NCI-H526 (cell line): Measurements from ENCODE around the gene CAVIN3.
A peak's percentile ranks its signal among the peaks of the same experiment; 100 is the strongest.

Source experiments
- DNase-seq, 2 experiments: peaks; one replicate each; lab custom pipeline; 2025; lab: John Stamatoyannopoulos, UW

CAVIN3 gene, protein sequence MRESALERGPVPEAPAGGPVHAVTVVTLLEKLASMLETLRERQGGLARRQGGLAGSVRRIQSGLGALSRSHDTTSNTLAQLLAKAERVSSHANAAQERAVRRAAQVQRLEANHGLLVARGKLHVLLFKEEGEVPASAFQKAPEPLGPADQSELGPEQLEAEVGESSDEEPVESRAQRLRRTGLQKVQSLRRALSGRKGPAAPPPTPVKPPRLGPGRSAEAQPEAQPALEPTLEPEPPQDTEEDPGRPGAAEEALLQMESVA

DNA sequence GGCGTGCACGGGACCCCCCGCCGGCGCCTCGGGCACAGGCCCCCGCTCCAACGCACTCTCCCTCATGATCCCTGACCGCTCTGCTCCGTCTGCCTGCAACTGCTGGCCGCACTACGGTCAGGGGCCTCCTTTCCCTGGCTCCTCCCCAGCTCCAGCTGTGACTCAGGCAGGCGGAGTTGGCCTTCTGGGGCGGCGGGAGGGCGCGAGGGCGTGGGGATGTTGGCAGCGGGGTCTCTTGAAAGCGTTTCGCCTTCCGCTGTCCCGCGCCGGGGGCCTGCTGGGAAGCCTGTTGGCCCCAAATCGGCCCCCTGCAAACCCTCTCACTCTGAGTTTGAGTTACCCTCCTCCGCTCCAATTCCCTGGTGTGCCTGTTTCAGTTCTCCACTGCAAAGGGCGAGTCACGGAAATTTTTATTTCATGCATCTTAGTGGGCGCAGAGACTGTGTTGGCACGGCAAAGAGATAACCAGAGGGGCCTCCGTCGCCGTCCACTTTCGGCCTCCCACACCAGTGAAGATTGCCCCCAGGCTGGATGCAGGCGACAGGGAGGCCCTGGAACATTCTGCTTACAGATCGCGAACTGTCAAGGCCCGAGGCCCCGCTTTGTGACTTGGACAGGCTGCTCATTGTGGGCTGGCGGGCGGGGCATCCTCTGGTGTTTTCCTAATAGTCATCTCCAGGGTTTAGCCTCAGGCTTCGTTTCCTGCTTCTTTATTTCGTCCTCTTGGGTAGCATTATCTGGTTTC is at the start of gene CAVIN3:
TSS of gene CAVIN3 (minus strand) at position 91 of the 745 bp plus-strand sequence. CDS start at position 66, 25 bp downstream.
- DNase-seq: no peak

DNA sequence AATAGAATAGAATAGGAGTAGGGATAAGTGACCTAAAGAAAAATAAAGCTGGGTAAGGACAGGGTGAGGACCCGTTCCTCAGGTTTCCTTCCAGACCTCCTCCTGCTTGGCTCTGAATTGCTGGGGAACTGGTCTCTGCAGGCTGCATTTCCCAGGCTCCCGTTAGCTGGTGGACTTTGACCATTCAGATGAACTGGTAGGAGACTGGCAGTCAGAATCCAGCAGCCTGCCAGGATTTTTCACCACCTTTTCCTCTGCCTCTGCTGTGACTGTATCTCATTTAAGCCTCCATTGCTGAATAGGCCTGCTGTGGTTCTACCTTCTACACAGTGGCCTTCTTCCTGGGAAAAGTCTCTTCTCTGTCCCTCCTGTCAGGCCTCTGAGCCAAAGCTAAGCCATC is 45.4 kb upstream of the CAVIN3 start:
- peak; percentile 23 to 79 for DNase-seq

DNA sequence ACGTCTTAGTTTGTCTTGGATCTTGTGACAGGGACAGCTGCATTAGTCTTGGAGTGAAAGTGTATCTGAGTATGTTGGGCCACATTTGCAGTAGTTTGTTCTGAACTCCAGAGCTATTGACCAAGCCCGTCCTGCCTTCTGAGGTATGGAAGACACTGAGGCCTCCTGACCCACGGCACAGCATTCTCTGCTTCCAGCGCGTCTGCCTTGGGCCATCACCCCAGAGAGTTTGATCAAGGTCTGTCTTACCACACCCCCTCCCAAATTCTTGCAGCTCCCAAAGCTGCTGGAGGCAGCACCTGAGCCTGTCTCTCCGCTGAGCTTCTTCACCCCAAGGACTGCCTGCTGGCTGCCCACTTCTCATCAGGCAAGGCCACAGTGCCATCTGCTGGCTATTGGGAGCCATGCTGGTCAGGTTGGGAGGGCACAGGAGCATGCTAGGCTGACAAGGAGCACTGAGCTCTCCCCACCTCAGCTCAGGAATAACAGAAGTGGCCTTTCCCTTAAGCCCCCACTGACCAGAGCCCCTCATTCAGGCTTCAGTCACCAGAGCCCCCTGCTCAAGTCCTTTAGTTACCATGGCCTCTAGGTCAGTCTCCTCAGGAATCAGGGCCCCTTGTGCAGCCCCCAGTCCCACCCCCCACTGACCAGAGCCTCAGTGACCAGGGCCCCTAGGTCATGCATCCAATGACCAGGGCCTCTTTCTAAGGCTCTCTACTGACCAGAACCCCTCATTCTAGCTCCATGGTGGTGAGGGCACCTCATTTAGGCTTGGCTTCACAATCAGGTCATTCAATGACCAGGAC is 42.8 kb upstream of the CAVIN3 start:
- peak; percentile 43 to 85 for DNase-seq

DNA sequence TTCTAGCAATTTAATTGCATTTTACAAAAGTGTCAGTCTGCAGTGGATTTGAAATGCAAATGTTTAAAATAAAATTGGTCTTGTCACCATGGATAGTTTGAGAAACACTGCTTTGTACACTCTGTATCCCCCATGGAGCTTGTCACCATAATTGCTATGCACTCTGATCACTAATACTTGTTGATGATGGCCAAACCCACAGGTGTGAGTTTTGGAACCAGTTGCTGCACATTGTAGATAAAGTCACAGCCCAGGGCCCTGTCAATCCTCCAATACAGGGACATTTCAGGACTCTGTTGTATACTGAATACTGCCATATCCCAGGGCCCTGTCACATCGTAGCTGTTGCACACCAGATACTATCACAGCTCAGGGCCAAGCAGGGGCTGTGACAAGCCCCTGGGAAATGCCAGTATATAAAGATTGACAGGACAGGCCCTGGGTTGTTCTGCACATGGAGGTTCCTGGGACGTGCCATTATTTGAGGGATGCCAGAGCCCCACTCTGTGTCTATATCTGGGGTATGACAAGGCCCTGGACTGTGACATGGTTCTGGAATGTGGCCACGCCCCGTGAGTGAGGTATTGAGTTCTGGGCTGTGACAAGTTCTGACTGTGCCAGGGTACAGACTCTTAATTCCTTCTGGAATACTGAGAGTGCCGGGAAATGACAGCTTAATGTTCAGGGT is 42.0 kb upstream of the CAVIN3 start:
- DNase-seq: no peak

DNA sequence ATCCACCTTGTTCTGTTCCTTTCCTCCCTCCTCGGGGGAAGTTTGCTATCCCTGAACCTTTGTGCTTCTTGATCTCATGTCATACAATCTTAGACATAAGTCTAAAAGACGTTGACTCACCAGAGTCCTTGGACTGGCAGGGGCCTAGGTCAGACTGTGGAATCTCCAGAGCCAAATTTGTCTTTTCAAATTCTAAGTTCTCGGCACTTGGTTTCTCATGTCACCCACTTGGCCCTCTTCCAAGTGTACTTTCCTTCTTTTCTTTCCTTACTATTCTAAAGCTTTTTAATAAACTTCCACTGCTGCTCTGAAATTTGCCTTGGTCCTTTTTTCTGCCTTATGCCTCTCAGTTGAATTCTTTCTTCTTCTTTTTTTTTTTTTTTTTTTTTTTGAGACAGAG is 39.9 kb upstream of the CAVIN3 start:
- DNase-seq: no peak

DNA sequence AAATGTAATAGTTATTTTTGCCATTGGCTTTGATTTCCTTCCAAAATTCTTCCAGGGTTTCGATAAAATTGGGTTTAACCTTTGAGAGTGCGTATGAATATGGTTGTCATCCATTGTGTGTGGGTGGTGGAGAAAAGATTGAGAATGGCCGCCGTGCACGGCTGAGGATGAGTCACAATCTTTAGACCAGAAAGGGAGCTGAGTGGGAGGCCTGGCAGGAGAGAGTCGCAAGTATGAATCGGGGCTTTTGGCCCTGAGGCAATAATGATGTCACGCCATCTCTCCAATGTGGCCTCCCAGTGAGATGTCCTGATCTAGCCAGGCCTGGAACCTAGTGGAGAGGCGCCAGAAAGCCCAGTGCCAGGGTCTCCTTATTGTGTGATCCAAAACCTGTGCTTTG is 36.9 kb upstream of the CAVIN3 start:
- no peak for DNase-seq

DNA sequence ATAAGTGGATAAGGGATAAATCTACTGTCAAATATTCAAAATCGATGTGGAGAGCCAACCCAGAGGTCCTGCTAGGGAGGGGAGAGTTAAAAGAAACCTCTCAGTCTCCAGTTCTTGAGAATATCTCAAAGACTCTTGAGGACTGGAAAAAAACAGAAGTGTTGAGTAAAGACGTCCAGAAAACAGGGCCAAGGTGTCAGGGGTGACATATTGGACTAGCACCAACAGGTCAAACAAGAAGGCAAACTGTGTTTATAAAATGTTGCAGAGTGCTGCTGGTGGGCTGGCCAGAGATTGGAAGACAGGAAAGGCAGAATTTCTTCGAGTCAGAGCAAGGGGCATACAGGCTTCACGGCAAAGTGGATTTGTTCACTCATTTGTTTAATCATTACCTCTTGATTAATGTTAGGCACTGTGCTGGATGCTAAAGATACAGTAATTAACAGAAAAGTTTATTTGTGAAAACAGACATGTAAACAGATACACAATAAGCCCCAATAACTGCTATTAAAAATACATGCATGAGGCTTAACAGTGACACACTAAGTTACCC is 36.3 kb upstream of the CAVIN3 start:
- no peak for DNase-seq

DNA sequence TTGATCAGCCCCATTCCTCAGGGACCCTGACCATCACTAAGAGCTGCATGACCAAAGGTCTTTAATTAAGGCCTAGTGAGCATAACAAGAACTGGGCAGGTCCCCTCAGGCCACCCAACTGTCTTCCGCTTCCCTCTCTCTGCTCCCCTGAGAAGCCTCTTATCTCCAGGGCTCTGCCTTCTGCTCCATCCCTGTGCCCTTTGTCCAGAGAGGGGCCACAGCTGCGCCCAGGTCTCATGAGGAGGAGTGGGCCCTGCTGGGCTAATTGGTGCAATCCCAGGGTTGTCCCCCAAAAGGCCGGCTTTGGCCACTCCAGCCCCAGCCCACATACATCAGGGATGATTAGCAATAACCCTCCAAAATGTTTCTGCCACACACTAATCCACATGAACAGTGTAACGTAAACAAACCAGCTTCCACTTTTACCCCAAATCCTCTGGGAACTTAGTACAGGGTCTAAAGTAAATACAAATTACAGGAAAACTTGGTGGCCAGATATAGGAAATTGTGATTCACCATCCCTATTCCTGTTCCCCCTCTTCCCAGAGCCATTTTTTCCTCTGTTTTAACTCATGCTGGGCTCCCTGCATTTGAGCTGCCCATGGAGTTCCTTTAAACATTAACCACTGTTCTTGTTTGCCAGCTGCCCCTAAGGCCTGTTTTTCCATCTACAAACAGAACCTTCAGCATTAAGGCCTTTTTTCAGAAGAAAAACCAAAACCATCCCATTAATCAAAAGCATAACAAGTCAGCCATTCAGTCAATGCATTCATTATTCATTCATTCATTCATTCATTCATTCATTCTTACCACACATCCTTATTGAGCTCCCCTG is 34.6 kb upstream of the CAVIN3 start:
- DNase-seq: no peak

DNA sequence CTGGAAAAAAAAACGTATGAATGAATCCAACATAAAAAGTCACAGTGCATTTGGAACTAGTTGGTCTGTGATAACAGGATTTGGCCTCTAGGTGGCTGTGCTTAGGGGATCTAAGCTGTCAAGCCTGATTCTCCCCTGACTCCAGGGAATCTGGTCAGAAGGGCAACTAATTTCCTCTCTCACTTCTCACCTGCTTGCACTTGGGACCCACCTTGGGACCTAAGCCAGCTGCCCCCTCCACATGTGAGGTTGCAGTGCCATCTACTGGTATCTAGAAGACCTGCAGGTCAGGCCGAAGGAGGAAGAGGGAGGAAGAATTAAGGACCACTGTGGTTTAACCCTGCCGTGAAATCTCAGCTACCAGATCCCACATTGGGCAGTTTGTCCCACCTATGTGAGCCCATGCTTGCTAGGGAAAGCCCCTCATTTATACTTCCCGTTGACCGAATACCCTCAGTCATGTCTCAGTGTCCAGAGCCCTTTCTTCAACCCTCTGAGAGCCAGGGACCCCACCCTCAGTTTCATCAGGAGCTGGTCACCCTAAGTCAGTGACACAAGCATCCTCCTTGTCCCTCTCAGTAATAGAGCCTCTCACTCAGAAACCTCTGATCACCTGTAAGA is 33.2 kb upstream of the CAVIN3 start:
- peak; percentile 85 to 88 for DNase-seq

DNA sequence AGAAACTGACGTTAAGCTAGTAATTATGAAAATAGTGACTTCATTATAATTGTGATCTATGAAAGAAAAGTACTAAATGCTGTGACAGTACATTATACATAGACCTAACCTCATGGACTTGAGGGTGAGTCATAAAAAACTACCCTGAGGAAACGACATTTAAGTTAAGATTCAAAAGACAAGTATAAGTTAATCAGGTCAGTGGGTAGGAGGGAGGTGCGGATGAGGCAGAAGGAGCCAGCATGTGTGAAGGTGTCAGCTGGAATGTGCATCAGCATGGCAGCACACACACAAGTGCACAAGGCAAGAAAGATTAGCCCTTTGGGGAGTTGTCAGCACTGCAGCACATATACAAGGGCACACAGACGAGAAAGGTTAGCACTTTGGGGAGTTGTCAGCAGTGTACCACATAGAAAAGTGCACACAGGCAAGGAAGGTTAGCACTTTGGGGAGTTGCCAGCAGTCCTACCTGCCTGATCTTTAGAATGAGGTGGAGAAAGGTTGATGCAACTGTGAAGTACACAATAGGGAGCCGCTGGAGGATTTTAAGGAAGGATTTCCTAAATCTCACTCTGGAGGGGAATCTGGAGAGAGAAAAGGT is 31.6 kb upstream of the CAVIN3 start:
- DNase-seq: no peak

DNA sequence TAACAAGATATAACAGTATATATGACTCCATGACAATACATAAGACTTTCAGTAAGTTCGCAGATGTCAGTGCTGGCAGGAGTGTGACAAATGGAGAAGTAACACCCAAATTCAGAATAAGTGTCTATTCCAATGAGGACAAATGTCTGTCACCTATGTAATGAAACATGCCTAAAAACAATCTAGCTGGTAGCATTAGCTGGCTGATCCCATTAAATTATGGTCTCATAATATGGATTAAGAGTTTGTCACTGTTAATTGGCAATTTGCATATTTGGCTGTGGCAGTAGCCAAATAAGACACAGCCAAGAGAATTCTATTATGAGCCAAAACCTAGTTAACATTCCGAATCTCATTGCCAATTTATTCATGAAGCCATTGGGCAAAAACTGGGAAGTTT is 30.2 kb upstream of the CAVIN3 start:
- DNase-seq: no peak

DNA sequence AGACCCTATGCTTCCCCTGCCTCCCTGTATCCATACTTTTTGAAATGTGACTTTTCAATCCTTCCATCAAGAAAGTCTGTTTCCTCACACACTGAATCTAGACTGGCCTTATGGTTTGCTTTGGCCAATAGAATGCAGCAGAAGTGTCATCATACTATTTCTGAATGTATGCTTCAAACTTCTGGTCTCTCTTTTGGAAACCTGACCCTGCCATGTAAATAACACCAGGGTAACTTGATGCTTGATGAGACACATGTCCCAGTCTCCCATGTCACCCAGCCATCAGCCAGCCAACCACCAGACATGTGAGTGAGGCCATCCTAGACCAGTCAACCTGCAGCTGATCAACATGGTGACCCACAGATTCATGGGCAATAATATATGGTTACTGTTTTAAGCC is 29.7 kb upstream of the CAVIN3 start:
- no peak for DNase-seq

DNA sequence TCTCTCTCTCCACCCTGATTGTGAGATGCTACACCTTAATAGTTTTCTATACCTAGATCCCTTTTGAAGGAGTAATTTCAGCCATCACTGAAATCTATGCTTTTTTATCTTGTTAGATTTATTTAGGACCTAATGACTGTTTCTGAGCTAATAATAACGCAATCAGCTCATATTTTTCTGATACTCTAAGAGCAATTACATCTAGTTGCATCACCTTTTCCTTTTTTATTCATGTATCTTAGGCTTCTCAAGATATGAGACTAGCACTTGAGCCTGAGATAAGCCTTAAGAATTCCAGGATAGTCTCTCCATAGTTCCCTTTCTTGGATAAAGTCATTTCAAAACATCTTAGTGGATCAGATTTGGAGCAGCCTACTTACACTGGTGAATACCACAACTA is 25.1 kb upstream of the CAVIN3 start:
- no peak for DNase-seq

DNA sequence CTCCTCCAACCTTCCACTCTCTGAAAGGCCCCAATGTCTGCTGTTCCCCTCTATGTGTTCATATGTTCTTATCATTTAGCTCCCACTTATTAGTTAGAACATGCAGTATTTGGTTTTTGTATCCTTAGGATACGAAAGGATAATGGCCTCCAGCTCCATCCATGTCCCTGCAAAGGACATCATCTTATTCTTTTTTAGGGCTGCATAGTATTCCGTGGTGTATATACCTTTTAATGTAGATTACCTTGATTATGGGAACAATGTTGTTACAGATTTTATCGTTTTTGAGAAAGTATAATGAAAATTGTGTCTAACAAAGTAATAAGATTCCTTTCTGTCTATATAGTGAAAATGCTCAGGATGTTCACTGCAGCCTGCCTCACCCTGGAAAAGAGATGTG is 16.0 kb upstream of the CAVIN3 start:
- DNase-seq: no peak

DNA sequence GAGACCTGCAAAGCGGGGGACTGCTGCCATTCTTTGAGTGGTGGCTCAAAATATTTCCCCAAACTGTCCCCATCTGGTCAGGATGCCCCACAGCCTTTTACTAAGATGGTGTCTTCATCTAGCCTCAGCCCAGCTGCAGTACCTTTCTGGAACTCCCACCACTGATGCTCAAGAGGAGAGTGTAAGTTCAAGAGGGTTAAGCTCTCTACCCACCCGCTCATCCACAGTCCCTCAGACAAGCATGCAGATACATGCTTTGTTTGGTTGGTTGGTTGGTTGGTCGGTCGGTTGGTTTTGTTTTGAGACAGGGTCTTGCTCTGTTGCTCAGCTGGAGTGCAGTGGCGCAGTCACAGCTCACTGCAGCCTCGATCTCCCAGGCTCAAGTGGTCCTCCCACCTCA is 14.5 kb upstream of the CAVIN3 start:
- no peak for DNase-seq

DNA sequence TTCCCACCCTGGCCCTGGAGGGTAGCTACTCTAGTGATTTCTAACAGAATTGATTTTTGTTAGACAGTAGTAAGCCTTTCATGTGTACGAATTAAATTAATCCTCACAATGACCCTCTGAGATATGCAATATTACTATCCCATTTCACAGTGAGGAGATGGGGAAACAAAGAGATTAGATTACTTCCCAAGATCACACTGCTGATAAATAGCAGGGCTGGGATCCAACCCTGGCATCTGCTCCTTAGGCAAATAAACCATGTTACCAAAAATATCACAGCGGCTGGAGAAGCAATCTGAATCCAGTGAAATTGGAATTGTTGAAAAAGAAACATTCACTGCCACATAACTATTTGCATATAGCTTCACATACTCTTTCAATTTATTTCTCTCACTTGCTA is 12.8 kb upstream of the CAVIN3 start:
- DNase-seq: peak in 1 of 2 experiments; percentile 24

DNA sequence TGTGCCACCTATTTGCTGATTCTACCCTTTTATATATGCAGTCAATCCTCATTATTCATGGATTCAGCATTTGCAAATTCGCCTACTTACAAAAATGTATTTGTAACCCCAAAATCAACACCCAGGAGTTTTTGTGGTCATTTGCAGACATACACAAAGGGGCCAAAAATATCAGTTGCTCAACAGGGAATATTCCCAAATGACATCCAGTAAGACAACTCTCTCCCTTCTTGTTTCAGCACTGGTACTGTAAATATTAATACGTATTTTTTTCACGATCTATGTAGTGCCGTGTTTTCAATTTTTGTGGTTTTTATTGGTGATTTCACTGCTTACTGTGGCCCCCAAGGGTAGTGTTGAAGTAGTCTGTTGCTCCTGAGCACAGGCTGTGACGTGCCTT is 11.8 kb upstream of the CAVIN3 start:
- no peak for DNase-seq

DNA sequence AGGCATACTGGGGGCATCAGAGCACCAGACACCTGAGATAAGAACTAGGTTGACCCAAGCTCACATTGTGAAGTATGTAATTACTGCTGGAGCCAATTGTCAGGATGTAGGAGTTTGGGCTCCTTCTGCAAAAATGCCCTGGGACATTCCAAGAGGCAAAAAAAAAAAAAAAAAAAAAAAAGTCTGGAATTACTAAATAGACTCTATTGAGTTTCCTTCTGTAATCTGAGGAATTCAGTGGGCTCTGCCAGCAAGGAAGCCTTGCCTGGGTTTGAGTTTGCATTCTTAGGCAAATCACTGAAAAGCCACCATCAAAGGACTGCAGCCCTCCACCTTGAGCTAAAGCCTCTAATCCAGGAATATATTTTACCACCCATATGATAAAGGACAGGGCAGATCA is 8.0 kb upstream of the CAVIN3 start:
- no peak for DNase-seq

DNA sequence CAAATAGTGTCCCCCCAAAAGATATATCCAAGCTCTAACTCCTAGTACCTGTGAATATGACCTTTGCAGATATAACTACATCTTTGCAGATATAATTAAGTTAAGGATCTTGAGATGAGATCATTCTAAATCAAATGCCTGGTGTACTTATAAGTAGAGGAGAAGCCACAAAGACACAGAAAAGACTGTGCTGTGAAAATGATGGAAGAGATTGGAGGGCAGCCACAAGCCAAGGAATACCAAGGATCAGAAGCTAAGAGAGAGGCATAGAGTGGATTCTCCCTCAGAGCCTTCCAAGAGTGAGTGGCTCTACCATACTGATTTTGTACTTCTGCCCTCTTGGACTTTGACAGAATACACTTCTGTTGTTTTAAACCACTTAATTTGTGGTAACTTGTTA is 7.5 kb upstream of the CAVIN3 start:
- no peak for DNase-seq

DNA sequence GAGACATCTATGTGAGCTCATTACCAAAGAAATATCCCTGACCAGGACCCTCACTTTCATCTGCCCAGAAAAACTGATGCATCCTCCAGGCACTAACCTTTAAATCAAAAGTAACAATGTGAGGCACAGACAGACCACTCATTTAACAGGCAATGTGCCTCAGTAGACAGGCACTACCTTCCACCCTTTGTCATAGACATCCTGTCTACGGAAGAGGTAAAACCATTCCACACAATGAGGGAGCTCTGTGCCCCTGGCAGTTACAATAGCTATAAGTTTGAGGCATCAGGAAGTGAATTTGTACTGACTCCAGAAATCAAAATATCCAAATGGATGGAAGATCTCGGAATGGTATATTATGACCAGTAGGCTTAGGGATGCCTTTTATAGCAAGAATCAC is 6.7 kb upstream of the CAVIN3 start:
- no peak for DNase-seq
